CD4-positive, alpha-beta T cell treated with Interleukin-17A for 4 hours (primary cell): ENCODE results near the gene CHMP1A.

Experiments used
- DNase-seq: peaks from one replicate; pipeline ENCODE4 v3.0.0-alpha.2; 2020; ENCODE audit warnings: mixed read lengths

The CHMP1A gene

DNA sequence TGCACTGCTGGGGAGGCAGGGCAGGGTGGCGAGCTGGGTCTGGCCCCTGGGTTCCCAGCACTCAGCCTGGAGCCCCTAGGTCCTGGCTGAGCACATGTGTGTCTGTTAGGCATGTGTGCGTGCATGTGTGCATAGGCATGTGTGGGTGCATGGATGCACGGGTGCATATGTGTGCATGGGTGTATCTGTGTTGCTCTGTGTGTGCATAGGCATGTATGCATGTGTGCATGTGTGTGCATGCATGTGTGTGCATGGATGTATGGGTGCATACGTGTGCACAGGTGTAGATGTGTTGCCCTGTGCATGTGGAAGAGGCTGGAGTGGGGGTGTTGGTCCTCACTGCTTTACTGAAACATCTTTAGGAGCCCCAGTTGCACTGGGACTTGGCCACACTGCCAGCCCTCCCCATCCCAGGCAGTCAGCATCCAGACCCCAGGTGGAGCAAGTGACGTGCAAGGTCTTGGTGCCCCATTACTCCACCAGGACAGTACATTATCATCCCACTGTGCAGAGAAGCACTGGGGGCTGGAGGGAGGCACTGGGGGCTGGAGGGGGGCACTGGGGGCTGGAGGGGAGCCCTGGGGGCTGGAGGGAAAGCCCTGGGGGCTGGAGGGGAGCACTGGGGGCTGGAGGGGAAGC, 54.4 kb downstream of the CHMP1A start:
- no peak for DNase-seq

DNA sequence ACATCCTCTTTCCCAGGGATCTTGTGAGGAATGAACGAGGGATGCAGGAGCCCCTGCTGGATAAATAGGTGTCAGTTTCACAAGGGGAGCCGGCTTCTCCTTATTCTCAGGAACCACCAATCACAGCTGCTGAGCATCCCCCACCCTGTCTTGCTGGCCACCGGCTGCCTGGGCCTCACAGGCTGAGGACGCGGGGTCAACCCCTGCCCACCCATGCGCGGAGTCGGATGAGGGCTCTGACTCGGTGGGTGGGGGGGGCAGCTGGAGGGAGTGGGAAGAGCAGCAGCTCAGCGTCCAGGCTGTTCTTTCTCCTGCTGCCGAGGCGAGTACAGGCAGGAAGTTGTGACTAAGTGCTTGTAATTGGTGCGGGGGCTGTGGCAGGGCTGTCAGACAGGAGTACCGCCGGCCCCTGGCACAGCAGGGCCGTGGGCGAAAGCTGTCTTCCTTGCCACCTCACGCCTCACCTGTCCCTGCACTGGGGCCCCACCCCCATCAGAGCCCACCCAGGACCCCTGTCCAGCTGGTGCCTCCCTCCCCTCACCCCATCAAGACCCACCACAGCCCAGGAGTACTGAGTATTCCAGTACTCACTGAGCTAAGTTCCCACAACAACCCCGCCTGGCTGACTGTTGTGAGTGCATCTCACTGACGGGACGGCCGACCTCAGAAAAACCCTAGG, 55.1 kb downstream of the CHMP1A start:
- DNase-seq, result peak; percentile 77

DNA sequence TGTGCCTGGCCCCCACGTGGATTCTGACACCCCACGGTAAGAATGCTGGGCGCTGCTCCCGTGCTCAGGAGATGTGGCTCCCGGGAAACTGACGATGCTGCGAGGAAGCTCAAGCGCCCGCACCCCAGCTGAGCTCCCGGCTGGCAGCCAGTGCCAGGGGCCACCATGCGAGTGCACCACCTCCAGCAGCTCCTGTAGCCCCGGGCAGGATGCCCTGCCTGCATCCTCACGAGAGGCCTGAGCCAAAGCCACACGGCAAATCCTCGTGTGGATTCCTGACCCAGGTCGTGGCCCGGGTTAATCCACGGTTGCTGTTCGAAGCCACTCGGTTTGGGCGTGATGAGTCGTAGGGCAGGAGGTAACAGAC, 55.6 kb downstream of the CHMP1A start:
- no peak for DNase-seq

DNA sequence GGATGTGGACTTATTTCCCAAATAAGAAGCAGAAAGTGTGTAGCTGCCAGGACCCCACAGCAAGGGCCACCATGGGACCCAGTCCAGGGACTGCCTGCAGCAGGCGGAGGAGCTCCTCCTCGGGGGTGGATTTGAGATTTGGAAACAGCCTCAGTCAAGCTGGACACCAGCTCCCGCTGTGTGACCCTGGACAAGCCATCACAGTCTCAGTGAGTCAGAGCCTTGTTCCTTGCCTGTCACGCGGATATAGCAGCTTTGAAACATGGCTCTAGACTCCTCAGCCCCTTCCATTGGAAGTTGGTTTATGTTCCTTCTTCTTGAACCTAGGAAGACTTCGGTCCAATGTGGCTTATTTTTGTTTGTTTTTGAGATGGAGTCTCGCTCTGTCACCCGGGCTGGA, 56.6 kb downstream of the CHMP1A start:
- DNase-seq, result no peak

DNA sequence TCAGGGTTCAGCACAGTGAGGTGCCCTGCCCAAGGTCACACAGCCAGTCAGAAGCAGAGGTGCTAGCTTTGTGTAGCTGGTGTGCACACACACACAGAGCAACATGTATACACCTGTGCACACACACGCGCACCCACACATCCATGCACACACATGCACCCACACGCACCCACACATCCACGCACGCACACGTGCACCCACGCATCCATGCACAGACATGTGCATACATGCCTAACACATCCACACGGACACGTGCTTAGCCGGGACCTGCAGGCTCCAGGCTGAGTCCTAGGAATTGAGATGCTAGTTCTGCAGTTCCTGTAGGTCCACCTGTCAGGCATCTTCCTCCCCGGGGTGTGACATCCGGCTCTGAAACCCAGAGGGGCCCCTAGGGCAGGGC, 57.1 kb downstream of the CHMP1A start:
- DNase-seq, result no peak

DNA sequence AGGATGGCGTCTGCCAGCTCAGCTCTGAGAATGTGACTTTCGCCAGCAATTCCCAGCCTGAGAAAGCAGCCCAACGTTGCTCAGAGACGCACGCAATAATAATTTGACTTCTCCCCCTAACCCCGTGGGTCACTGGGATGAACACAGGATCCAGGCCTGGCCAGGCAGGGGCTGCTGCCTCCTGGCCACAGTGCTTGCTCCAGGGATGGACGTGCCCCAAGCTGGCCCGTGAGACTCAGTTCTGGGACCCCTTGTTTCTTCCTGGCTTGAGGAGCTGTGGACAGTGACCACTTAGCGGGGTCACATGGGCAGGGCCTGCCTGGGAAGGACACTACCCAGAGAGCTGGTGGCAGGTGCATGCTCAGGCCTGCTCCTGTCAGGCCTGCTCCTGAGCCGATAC, 57.6 kb downstream of the CHMP1A start:
- no peak for DNase-seq

DNA sequence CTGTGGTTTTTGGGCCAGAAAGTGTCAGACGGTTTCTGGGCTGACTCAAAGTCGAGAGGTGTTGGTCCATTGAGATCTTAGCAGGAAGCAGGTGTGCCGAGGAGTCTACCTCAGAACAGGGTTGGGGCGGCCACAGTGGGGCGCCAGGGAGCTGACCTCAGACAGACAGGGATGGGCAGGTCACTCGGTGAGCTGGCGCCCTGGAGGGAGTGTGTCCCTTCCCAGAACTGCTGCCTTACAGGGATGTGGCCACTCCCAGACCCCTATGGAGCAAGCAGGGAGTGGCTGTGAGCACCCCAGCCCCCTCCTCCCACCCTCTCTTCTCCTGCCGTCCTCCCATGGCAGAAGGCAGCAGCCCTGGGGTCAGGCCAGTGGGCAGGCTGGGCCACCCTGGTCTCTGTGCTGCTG, 58.1 kb downstream of the CHMP1A start:
- peak; percentile 54 for DNase-seq

DNA sequence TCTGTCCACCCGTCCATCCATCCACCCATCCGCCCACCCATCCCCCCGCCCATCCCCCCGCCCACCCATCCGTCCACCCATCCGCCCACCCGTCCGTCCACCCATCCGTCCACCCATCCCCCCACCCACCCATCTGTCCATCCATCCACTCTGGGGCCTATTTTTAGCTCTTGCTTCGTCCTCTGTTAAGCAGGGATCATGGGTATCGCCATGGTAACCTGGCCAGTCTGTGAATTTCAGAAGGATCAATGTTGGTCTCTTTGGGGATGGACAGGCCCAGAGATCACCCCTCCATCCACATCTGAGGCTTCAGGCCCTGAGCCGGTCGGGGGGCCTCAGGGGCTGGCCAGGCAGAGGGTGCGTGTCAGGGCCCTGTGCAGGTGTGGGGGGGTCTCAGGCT, 59.3 kb downstream of the CHMP1A start:
- DNase-seq, result no peak

DNA sequence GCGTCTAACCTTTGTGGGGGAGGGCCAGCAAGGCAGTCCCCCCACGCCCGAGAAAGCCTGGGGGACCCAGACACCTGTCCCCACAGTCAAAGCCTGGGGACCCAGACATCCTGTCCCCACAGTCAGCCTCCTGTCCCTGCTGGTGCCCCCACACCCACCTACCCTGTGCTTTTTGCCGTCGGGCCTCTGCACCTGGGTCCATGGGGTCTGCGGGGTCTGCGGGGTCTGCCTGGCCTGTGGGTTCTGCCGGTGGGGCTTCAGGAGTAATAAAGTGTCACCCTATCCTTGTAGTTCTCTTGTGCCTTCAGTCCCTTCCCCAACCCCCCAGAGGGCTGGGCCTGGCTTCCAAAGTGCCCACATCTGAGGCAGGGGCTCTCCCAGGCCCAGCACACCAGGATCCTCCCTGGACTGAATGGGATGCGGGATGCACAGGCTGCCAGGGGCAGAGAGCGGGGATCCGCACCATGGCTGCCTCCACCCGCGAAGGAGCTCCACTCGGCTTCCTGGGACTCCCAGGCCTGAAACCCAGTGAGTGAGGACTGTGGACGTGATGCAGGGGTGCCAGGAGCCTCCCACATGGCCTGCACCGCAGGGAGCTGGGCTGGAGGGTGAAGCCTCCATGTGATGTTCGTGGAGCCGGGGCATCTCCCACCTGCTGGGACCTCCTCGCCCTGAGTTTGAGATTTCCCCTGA, 60.4 kb downstream of the CHMP1A start:
- no peak for DNase-seq

DNA sequence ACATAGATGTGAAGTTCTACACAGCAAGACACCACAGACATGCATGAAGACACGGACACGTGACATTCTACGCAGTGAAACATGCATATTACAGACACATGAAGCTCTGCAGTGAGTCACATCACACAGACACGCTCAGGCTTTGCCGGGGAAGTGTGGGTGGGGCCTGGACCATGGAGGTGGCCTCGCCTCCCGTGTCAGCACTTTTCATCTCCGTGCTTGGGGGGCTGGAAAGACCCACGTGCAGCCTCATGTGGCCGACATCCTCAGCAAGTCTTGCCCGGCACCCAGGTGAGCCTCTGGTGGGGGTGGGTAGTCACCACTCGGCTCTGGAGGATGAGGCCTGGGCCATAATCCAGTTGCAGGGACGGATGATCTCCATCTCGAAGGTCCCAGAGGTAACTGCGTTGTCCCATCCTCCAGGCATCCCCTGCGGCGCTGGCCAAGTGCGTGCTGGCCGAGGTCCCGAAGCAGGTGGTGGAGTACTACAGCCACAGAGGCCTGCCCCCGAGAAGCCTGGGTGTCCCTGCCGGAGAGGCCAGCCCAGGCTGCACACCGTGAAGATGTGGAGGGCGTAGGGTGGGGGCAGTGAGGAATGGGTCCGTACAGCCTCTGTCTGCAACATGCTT, 61.3 kb downstream of the CHMP1A start:
- no peak for DNase-seq

DNA sequence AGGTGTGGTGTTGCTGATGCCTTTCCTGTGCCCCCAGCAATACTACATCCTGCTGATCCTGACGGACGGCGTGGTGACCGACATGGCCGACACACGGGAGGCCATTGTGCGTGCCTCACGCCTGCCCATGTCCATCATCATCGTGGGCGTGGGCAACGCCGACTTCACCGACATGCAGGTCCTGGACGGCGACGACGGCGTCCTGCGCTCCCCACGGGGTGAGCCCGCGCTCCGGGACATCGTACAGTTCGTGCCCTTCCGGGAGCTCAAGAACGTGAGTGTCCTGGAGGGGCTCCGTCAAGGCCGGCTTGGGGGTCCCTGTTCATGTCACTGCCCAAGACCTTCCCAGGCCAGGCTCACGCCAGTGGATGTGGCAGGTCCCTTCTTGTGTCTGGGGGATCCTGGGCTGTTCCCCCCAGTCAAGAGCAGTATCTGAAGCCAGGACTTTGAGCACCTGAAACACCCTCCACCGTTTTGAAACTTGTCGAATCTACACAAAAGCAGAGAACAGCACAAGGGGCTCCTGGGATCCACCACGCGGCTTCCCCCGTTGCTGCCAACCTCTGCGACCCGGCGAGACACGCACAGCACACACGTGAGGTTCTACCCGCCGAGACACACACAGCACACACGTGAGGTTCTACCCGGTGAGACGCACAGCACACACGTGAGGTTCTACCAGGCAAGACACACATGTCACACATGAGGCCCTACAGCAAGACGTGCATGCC, 62.0 kb downstream of the CHMP1A start:
- no peak for DNase-seq
